Measurements from ENCODE around the gene MYO1D. TPM values are rescaled to one million over a fixed set of nuclear protein-coding genes. Genes with fewer than 3 reads are reported as not detected.

Gene MYO1D
- total and polyA plus RNA-seq, 2 of the 13 experiments (the other 11 are each of a cell fraction or from before 2014, with no cell fraction given), result 13.2 to 17.3 TPM

- TF ChIP-seq ZBTB2 (CRISPR knock-in tag; IDR thresholded peaks at IDR 0.05; ENCODE audit: low read depth), result no peak
- no peak for TF ChIP-seq ZNF484 (CRISPR knock-in tag; IDR thresholded peaks at IDR 0.05; ENCODE audit: borderline replicate concordance, low read depth)
- TF ChIP-seq TFE3 (CRISPR knock-in tag; IDR thresholded peaks at IDR 0.05), result no peak
- TF ChIP-seq ZNF274 (CRISPR knock-in tag; IDR thresholded peaks at IDR 0.05), result no peak
- TF ChIP-seq TRIM24 (CRISPR knock-in tag; IDR thresholded peaks at IDR 0.05), result no peak
- TF ChIP-seq ZNF605 (CRISPR knock-in tag; IDR thresholded peaks at IDR 0.05), result no peak
- no peak for TF ChIP-seq TCF12 (IDR thresholded peaks at IDR 0.05)
- TF ChIP-seq TCF12 (CRISPR knock-in tag; IDR thresholded peaks at IDR 0.05), result no peak
- no peak for TF ChIP-seq ZNF703 (CRISPR knock-in tag; IDR thresholded peaks at IDR 0.05; ENCODE audit: borderline replicate concordance)
- TF ChIP-seq MYPOP (CRISPR knock-in tag; IDR thresholded peaks at IDR 0.05), result no peak
Measured at GRCh38 chr17:32486701-32487472, 390.0 kb downstream of the MYO1D start, which contains the start of gene CDK5R1 (continued).

All from HepG2 (cell line).